ENCODE measurements around the gene C1S.
"Not testable (repeated sequence)": the region's sequence is repeated elsewhere in the genome, so short reads cannot be mapped to it uniquely, and the experiment has no call there.

- TF ChIP-seq CTCF (IDR thresholded peaks at IDR 0.05; ENCODE audit: low read depth, low read length); EZH2phosphoT487 (IDR thresholded peaks at IDR 0.05; ENCODE audit: low read depth): not testable (repeated sequence)
Observed at GRCh38 chr12:7055736-7056135, 4.8 kb upstream of the C1S start.
